Smooth muscle cell of the brain vasculature (primary cell): ENCODE data around the gene ZSCAN2.

Experiments used
- DNase-seq: peaks from one replicate; pipeline ENCODE4 v3.0.0-alpha.2; 2012; ENCODE audit warnings: low read depth, low spot score

The ZSCAN2 gene

DNA sequence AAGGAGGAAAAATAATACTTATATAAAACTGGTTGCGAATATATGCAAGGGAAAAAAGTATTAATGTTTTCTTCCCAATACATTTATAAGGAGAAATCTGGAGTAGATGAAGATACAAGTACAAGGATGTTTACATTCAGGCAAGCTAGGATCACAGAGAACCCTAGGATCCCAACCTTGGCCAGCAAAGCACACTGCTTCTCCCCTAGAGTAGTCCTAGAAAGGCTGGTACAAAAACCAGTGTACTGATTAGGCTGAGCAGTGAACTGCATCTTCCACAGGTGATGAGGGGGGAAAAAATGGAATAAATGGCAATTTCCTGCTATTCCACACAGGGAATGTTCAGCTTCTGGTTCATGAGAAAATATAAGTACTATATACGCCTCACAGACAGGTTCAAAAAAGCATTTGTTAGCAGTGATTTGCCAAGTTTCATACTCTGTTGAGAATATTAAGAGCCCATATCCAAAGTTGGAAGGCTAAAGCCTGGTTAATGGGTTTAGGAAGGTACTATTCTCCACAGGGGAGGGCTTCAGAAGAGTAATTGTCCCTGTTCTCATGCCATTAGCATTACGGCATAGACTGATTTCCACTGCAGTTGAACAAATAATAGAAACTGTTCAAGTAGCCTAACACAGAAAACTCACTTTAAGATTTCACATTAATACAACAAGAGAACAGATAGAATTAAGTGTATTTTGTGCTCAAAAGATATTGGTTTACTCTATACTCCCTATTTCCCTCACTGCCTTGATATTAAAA is 67.6 kb downstream of the ZSCAN2 start:
- DNase-seq: no peak

DNA sequence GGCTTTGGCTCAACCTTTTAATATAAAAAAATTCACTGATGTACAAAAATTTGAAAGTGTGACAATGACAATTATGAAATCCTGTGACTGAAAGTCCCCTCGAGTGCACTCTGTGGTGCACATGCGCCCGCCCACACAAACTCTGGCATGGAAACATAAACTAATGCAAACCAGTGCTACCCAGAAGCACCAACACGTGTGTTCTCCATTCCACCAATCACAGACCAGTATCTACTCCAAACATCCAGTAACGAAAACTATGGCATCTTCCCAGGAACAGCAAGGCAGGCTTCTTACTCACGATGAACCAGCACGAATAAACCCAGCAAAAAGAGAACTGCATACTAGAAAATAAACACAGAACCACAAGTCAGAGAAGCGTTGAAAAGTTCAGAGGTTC is 68.9 kb downstream of the ZSCAN2 start:
- DNase-seq: no peak

- no peak for DNase-seq
These were observed 70.4 kb downstream of the ZSCAN2 start for GRCh38 chr15:84671211-84671610.
